HG02938 (cell line): ENCODE data around the gene TBXAS1.

Experiments
- ATAC-seq: cut with Tn5 transposase; IDR thresholded peaks from one replicate; pipeline ENCODE4 v1.9.1; 2021; ENCODE audit warnings: mild to moderate bottlenecking, moderate library complexity; ENCODE audit not compliant: unreplicated experiment

TBXAS1 gene

DNA sequence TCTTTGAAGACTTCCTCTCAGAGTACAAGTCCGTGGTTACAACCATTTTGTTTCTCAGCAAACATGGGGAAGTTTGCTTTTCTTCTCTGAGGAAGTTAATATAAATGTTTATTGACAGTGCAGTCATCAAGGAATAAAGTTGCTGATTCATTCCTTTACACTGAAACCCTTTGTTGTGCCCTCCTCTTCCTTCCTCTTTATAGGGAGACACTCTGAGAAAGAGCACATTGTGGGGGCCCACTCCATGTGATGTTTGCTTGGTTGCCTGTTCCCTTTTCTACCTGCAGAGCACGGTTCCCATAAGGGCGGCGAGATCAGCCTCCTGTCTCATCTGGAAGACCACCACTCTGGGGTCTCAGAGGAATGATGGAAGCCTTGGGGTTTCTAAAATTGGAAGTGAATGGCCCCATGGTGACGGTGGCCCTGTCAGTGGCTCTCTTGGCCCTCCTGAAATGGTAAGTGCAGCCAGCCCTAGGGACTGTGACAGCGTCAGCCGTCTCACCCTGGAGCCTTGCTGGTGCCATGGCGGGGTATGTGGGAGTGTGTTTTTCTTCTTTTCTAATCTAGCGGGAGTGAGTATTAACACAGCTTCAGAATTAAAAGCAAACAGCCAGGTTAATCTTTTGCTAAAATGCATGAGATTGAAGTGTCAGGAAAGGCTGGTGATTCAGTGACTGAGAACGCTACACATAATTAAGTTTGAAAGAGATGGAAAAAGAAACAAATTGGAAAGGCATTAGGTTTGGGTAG lies at the start of gene TBXAS1:
TSS of gene TBXAS1 (plus strand) at position 240 of the 750 bp plus-strand sequence. CDS start at position 367, 127 bp downstream.
- peak; percentile 60 for ATAC-seq

DNA sequence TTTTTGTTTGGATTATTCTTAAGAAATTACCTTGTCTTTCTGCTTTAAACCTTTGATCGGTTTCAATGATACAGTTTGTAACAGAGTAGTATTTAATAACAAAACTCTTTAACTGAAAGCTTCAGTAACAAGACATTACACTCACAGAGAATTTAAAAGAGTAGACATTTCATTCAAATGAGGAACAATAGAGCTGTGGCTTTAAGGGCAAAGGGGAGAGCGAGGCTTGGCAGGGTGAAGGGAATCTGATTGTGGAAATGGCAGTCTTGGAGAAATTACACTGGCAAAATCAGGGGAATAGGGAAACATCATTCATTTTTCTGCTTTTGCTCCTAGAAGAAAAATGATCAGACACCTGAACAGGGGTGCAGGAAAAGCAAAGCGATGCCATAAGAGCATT lies 46.1 kb upstream of the TBXAS1 start:
- ATAC-seq: no peak

- ATAC-seq: no peak
These were observed 45.2 kb upstream of the TBXAS1 start for GRCh38 chr7:139783647-139784385.

GRCh38 chr7:139784648-139785047 lies 44.4 kb upstream of the TBXAS1 start:
- ATAC-seq: no peak

- no peak for ATAC-seq
These were observed 37.7 kb upstream of the TBXAS1 start for GRCh38 chr7:139791316-139791715.

- ATAC-seq: no peak
These were observed 31.5 kb upstream of the TBXAS1 start for GRCh38 chr7:139797607-139798006.

DNA sequence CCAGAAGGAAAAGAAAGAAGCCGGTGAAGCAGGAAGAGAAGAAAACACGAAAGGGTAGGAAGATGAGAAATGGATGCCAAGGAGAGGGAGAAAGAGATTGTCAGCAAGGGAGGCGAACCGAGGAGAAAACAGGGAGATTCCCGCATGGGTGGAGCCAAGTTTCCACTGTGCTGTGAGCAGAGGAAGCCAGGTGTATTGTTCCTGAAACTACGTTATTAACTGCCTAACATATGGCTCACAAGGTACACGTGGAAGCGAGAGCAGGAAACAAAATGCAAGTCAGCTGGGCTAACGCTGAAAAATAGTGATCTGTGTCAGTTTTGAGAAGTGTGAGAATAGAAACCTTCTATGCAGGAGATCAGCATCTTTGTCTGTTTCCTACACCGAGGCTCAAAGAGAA lies 30.8 kb upstream of the TBXAS1 start:
- no peak for ATAC-seq

- no peak for ATAC-seq
These were observed 30.2 kb upstream of the TBXAS1 start for GRCh38 chr7:139798892-139799291.

DNA sequence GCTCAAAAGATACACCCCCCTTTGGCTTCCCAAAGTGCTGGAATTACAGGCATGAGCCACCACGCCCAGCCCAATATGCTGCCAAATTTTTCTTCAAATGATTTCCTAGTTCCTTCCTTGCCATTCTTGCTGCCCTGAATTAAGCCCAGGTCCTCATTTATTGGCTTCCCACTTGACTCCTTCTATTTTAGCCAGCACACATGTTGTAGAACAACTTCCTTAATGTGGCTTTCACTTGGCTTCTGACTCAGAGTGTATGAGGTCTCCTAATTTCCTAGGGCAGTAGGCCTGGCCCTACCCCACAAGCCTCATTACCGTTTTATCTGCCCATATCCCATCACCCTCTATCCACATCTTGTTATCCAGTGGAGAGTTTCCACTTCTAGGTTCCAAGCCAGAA lies 29.5 kb upstream of the TBXAS1 start:
- no peak for ATAC-seq

DNA sequence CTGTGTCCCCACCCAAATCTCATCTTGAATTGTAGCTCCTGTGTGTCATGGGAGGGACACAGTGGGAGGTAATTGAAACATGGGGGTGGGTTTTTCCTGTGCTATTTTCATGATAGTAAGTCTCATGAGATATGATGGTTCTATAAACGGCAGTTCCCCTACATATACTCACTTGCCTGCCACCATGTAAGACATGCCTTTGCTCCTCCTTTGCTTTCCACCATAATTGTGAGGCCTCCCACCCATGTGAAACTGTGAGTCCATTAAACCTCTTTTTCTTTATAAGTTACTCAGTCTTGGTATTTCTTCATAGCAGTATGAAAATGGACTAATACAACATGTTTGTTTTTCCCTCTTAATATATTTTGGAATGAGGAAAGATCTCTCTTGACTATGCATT lies 24.5 kb upstream of the TBXAS1 start:
- no peak for ATAC-seq

DNA sequence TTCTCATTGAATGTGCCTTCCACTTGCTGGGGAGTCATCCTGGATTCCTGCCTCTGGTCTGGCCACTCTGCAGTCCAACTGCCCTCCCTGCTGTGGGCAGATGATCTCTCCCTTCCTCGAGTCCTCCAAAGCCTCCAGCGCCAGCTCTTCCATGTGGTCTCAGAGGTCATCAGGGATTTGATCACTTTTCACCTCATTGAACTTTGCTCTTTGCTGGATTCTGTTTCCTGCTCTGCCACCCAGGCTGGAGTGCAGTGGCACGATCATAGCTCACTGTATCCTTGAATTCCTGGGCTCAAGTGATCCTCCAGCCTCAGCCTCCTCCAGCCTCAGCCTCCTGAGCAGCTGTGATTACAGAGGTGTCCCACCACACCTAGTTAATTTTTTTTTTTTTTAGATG lies 22.1 kb upstream of the TBXAS1 start:
- ATAC-seq: no peak

- ATAC-seq: no peak
These were observed 20.6 kb upstream of the TBXAS1 start for GRCh38 chr7:139808427-139808826.

DNA sequence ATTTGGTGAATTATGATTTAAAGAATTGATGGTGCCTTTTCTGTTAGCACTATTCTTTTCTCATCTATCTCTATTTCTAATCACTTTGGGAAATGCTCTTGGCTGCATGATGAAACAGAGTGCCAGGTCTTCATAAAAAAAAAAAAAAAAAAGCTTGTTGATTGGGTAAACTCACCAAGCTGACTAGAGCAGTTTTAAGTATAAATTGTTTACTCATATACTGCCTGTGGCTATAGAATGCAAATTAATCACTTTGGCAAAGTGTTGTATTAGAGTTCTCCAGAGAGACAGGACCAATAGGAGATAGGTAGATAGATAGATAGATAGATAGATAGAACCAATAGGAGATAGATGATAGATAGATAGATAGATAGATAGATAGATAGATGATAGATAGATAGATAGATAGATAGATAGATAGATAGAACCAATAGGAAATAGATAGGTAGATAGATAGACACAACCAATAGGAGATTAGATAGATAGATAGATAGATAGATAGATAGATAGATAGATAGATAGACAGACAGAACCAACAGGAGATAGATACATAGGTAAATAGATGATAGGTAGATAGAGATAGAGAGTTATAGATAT lies 20.1 kb upstream of the TBXAS1 start:
- no peak for ATAC-seq

- no peak for ATAC-seq
These were observed 18.0 kb upstream of the TBXAS1 start for GRCh38 chr7:139811066-139811465.

- no peak for ATAC-seq
These were observed 15.9 kb upstream of the TBXAS1 start for GRCh38 chr7:139813151-139813550.

- no peak for ATAC-seq
These were observed 15.4 kb upstream of the TBXAS1 start for GRCh38 chr7:139813689-139814088.

DNA sequence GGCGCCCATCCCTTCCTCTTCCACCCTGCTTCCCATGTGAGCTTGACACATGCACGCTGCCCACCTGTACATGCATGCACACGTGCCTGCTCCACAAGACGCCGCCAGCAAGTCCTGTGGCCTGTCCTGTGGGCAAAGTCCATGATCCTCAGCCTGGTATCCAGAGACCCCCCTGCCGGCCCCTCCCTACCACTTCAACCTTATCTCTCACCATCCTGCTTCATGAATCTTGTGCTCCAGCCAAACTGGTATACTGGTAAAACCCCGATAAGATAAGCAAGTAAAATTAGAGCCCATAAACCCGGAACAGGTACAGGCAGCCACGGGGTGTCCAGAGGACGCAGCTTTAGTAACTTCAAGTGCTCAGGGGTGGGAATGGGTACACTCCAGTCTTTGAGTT lies 11.8 kb upstream of the TBXAS1 start:
- ATAC-seq: no peak

GRCh38 chr7:139820089-139820488 lies 9.0 kb upstream of the TBXAS1 start:
- ATAC-seq: no peak

DNA sequence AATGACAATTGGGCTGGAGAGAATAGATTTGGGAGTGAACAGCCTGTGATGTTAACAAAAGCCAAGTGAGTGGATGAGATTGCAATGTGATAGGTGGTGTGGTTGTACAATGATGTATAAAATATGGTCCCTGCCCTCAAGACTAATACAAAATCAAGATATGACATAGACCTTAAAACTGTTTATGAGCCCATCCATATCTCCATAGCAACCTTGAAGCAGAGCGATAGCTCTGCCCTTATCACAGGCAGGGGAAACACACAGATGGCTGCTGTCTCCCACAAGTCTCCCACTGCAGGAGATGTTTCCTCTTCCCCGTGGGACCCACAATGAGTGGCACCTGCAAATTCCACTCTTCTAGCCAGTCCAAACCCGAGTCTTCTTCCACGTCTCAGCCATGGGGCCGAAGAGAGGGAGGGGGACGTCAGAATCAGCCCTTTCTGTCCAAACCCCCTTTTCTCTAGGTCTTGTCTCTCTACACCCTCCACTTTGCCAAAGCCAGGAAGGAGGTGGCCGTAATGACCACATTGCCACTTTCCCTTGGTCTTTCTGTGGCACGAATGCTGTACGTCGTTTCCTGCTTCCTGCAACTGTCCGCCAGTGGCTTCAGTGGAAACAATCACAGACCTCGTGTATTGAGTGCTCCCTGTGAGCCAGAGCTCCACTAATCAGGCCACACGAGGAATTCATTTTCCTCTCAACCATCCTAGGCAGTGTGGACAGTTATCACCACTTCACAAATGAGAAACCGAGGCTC lies 7.5 kb upstream of the TBXAS1 start:
- ATAC-seq: no peak

DNA sequence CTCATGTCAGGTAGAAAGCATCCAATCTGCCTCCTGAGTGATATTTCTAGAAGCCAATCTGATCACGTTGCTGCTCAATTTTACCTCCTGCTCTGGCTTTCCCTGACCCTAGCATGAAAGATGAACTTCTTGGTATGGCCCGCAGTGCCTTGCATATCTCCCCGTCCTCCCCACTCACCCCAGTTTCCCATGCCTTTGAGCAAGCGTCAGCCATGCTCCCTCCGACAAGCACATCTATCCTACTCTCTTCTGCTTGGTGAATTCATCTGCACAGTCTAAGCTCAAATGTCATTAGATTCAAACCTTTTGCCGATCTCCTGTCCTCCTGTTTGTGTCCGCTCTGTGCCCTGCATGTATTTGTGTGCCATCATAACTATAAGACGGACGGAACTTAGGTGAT lies 6.2 kb upstream of the TBXAS1 start:
- no peak for ATAC-seq

- ATAC-seq: no peak
These were observed 5.0 kb upstream of the TBXAS1 start for GRCh38 chr7:139823959-139824521.
